CD4-positive, alpha-beta T cell (primary cell): ENCODE data around the gene SH3BGRL2. TPM values are rescaled to one million over a fixed set of nuclear protein-coding genes. Genes with fewer than 3 reads are reported as not detected.
A peak's percentile ranks its signal among the peaks of the same experiment; 100 is the strongest.

Experiments used
- ATAC-seq: fragments of 200-7000 bp; cut with Tn5 transposase; one replicate; pipeline ENCODE4 v1.10.0; 2022; ENCODE audit warnings: mild to moderate bottlenecking; ENCODE audit not compliant: poor library complexity
- CTCF ChIA-PET: fragments of 350-600 bp; sonication (Branson Sonifier 250); formaldehyde crosslinking; loops from one replicate; lab custom pipeline; 2021; ENCODE audit warnings: antibody characterized with exemption, inconsistent platforms; lab: Charles Lee
- POLR2A ChIA-PET: fragments of 350-600 bp; sonication (Branson Sonifier 250); formaldehyde crosslinking; loops from one replicate; lab custom pipeline; 2021; ENCODE audit warnings: antibody characterized with exemption, inconsistent platforms; lab: Charles Lee
- DNase-seq, 14 experiments: peaks; one replicate each; pipeline ENCODE4 v3.0.0-alpha.2; 2013 to 2020; ENCODE audit warnings: mixed read lengths in 2 of 14
- H3K27ac ChIP-seq, 2 donors: one replicate each; pipeline versions ENCODE4 v1.5.1 to v1.7.0; 2013; ENCODE audit warnings: low read length in 2 of 2, low read depth in 1 of 2, mild to moderate bottlenecking in 1 of 2
- H3K27me3 ChIP-seq, 2 experiments: 1 replicate in 1 of 2; 2 replicates in 1 of 2; pipeline versions ENCODE4 v1.6.1 to v1.7.0; 2013; ENCODE audit warnings: low read length in 2 of 2, control low read depth in 1 of 2, mild to moderate bottlenecking in 1 of 2, moderate library complexity in 1 of 2; ENCODE audit not compliant: insufficient read depth in 2 of 2, control insufficient read depth in 1 of 2
- H3K36me3 ChIP-seq: one replicate; pipeline ENCODE4 v1.6.1; 2013; ENCODE audit warnings: low read length, control low read depth; ENCODE audit not compliant: insufficient read depth
- H3K4me1 ChIP-seq: one replicate; pipeline ENCODE4 v1.6.1; 2013; ENCODE audit warnings: low read length, control low read depth; ENCODE audit not compliant: insufficient read depth
- H3K4me3 ChIP-seq: one replicate; pipeline ENCODE4 v1.5.1; 2013; ENCODE audit warnings: mild to moderate bottlenecking, low read length, moderate library complexity
- H3K9me3 ChIP-seq, 2 experiments: 1 replicate in 1 of 2; 2 replicates in 1 of 2; pipeline versions ENCODE4 v1.6.1 to v1.7.0; 2013; ENCODE audit warnings: low read length in 2 of 2, mild to moderate bottlenecking in 2 of 2, control low read depth in 1 of 2, moderate library complexity in 1 of 2; ENCODE audit not compliant: control insufficient read depth in 1 of 2, insufficient read depth in 1 of 2
- H3K27ac Mint-ChIP-seq: one replicate; pipeline ENCODE4 v1.8.0; 2020; ENCODE audit warnings: mixed read lengths
- H3K27me3 Mint-ChIP-seq: one replicate; pipeline ENCODE4 v1.8.0; 2021; ENCODE audit warnings: mixed read lengths
- H3K36me3 Mint-ChIP-seq: one replicate; pipeline ENCODE4 v1.8.0; 2021; ENCODE audit warnings: low read depth, mixed read lengths
- H3K4me1 Mint-ChIP-seq: one replicate; pipeline ENCODE4 v1.8.0; 2021; ENCODE audit warnings: low read depth, mixed read lengths
- H3K4me3 Mint-ChIP-seq: one replicate; pipeline ENCODE4 v1.8.0; 2020; ENCODE audit warnings: mild to moderate bottlenecking, mixed read lengths
- H3K9me3 Mint-ChIP-seq: one replicate; pipeline ENCODE4 v1.8.0; 2020; ENCODE audit warnings: mixed read lengths
- CTCF ChIP-seq: fragments of 200-600 bp; IDR thresholded peaks from one replicate; pipeline ENCODE4 v1.8.0; 2022; ENCODE audit warnings: antibody characterized with exemption, mild to moderate bottlenecking
- intact Hi-C, 2 experiments: fragments of 100-400 bp; cut with DNase I in 1 of 2; cut with micrococcal nuclease in 1 of 2; formaldehyde crosslinking; loops; one replicate each; pipeline versions ENCODE4 v1.15.1 to v1.9.0; 2023 to 2025; cut with DNase I, micrococcal nuclease
- total RNA-seq, 174 experiments: library from RNA in 2 of 174; stranded (reverse) in 2 of 174; gene quantifications; one replicate each; pipeline ENCODE4 v1.2.3 and lab custom pipeline; 2021 to 2026

Gene SH3BGRL2
- total RNA-seq, 2 experiments from 2014 or later = 0.25 to 0.38 TPM

- peaks cover 27 to 57% of the 10 kb centered on the region in 2 experiments for H3K27me3 ChIP-seq
- H3K4me3 ChIP-seq = peak overlapping the region; percentile 62
- H3K4me1 ChIP-seq = peaks cover 11% of the 10 kb centered on the region
- Mint-ChIP-seq H3K4me3 (peak overlapping the region; percentile 85), H3K4me1 (peaks cover 8% of the 10 kb centered on the region), H3K9me3 (no peaks in the 10 kb centered on the region), H3K27me3 (peaks cover 70% of the 10 kb centered on the region), H3K36me3 (no peaks in the 10 kb centered on the region), H3K27ac (no peak overlapping the region)
- peaks cover 0 to 9% of the 10 kb centered on the region in 2 experiments for H3K9me3 ChIP-seq
- intact Hi-C loops = loop anchor here in 1 of 2 experiments (5.0 kb wide), 1 partner anchor 236 kb away; no protein-coding TSS in a partner anchor
- no peak for TF ChIP-seq CTCF
- H3K27ac ChIP-seq = no peak overlapping the region
- POLR2A ChIA-PET = interaction anchor here (0.6 to 1.1 kb wide), 2 partner anchors 9 to 329 kb away, joined by 3 read pairs; no protein-coding TSS in a partner anchor
- ATAC-seq (no peak), DNase-seq (no peak)
- no peaks in the 10 kb centered on the region for H3K36me3 ChIP-seq
- CTCF ChIA-PET = interaction anchor here (1.2 kb wide), 1 partner anchor 9 kb away, joined by 5 read pairs; no protein-coding TSS in a partner anchor
Measured at GRCh38 chr6:79631693-79632172, 604 bp downstream of the SH3BGRL2 start.

GRCh38 chr6:79632580-79632979, 1.5 kb downstream of the SH3BGRL2 start:
- intact Hi-C loops = loop anchor here in 1 of 2 experiments (5.0 kb wide), 1 partner anchor 235 kb away; no protein-coding TSS in a partner anchor
- peaks cover 11% of the 10 kb centered on the region for H3K4me1 ChIP-seq
- peaks cover 8% of the 10 kb centered on the region for H3K4me1 Mint-ChIP-seq
- H3K4me3 ChIP-seq = no peak overlapping the region
- DNase-seq (no peak), ATAC-seq (no peak)
- no peak overlapping the region for H3K4me3 Mint-ChIP-seq
- H3K27ac Mint-ChIP-seq = no peak overlapping the region
- no peak overlapping the region for H3K27ac ChIP-seq
- H3K27me3 Mint-ChIP-seq = peaks cover 73% of the 10 kb centered on the region
- no peaks in the 10 kb centered on the region for H3K9me3 Mint-ChIP-seq
- CTCF ChIA-PET = interaction anchor here (1.2 kb wide), 1 partner anchor 10 kb away, joined by 5 read pairs; no protein-coding TSS in a partner anchor
- H3K36me3 ChIP-seq = no peaks in the 10 kb centered on the region
- TF ChIP-seq CTCF = no peak
- H3K9me3 ChIP-seq = peaks cover 0 to 9% of the 10 kb centered on the region in 2 experiments
- H3K27me3 ChIP-seq = peaks cover 27 to 57% of the 10 kb centered on the region in 2 experiments
- POLR2A ChIA-PET = interaction anchor here (1.1 kb wide), 1 partner anchor 8 kb away, joined by 3 read pairs; no protein-coding TSS in a partner anchor
- no peaks in the 10 kb centered on the region for H3K36me3 Mint-ChIP-seq

- Mint-ChIP-seq H3K9me3 (no peaks in the 10 kb centered on the region), H3K36me3 (no peaks in the 10 kb centered on the region), H3K27me3 (peaks cover 66% of the 10 kb centered on the region), H3K4me1 (peaks cover 8% of the 10 kb centered on the region), H3K27ac (no peak overlapping the region), H3K4me3 (no peak overlapping the region)
- intact Hi-C loops = loop anchor here in 1 of 2 experiments (5.0 kb wide), 1 partner anchor 233 kb away; no protein-coding TSS in a partner anchor
- DNase-seq (no peak), ATAC-seq (no peak)
- ChIA-PET CTCF (no interaction called here), POLR2A (no interaction called here)
- Histone ChIP-seq H3K36me3 (no peaks in the 10 kb centered on the region), H3K9me3 (peaks cover 0 to 9% of the 10 kb centered on the region in 2 experiments), H3K27me3 (peaks cover 23 to 53% of the 10 kb centered on the region in 2 experiments), H3K4me3 (no peak overlapping the region), H3K27ac (no peak overlapping the region), H3K4me1 (peaks cover 11% of the 10 kb centered on the region)
- TF ChIP-seq CTCF = no peak
Measured at GRCh38 chr6:79634491-79635231, 3.5 kb downstream of the SH3BGRL2 start.
